C4-2B (cell line): ENCODE data around the gene CAPN13.

Experiments used
- H3K27ac ChIP-seq: fragments of 450-650 bp; 2 replicates; pipeline ENCODE4 v1.5.1; 2017
- CTCF ChIP-seq: fragments of 450-650 bp; conservative IDR thresholded peaks from 2 replicates; pipeline ENCODE4 v1.5.1; 2017; ENCODE audit warnings: mild to moderate bottlenecking
- ZFX ChIP-seq: fragments of 450-650 bp; IDR thresholded peaks from 2 replicates; pipeline ENCODE4 v1.6.1; 2017

CAPN13 gene

GRCh38 chr2:30729031-30729430 lies 78.2 kb downstream of the CAPN13 start:
- TF ChIP-seq CTCF = no peak
- TF ChIP-seq ZFX = no peak

GRCh38 chr2:30722936-30723725 lies 84.1 kb downstream of the CAPN13 start:
- no peak overlapping the region for H3K27ac ChIP-seq
- TF ChIP-seq CTCF = no peak
- no peak for TF ChIP-seq ZFX

More at GRCh38 chr2:30729031-30729430, 78.2 kb downstream of the CAPN13 start:
- H3K27ac ChIP-seq = no peak overlapping the region

GRCh38 chr2:30721668-30722647 lies 85.3 kb downstream of the CAPN13 start:
- no peak overlapping the region for H3K27ac ChIP-seq
- TF ChIP-seq ZFX (no peak), CTCF (no peak)

GRCh38 chr2:30721241-30721640 lies 86.0 kb downstream of the CAPN13 start:
- TF ChIP-seq ZFX (no peak), CTCF (no peak)
- no peak overlapping the region for H3K27ac ChIP-seq

GRCh38 chr2:30717081-30717650 lies 90.1 kb downstream of the CAPN13 start:
- no peak for TF ChIP-seq CTCF
- no peak for TF ChIP-seq ZFX
- H3K27ac ChIP-seq = no peak overlapping the region

- TF ChIP-seq CTCF (no peak), ZFX (no peak)
These were observed 90.9 kb downstream of the CAPN13 start for GRCh38 chr2:30716123-30716900.

More at GRCh38 chr2:30716123-30716900, 90.9 kb downstream of the CAPN13 start:
- H3K27ac ChIP-seq = no peak overlapping the region
